Putamen (tissue), 1 donor: ENCODE results near the gene IGF1R.

Experiments
- DNase-seq: peaks from one replicate; pipeline ENCODE4 v3.0.0-alpha.2; 2016; ENCODE audit warnings: low spot score

IGF1R gene

DNA sequence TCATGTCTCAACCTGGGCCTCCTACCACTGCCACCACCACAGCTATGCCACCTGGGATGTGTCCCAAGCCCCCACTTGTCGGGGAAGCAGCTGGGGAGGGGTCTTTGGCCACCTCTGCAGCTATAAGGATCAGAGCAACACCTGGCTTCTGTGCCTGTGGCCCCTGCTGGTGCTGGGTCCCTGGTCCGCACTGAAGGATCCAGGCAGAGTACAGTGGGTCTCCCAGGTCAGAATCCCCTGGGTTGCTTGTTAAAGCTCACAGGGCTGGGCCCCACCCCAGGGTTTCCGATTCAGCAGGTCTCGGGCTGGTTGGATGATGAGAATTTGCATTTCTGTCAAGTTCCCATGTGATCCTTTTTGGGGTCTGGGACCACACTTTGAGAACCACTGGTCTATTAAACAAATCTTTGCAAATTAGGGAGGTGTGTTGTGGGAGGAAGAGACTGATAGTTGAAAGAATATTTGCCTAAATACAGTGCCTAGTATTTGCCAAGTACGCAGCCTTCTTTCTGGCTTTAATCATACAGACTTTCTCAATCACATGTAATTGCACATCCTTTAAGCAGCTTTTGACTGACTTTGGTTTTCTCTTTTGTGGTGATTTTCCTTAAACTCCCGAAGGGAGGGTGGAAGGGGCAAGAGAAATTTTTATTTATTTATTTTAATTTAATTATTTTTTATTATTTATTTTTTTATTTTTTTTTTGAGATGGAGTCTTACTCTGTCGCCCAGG is 127.3 kb downstream of the IGF1R start:
- no peak for DNase-seq

DNA sequence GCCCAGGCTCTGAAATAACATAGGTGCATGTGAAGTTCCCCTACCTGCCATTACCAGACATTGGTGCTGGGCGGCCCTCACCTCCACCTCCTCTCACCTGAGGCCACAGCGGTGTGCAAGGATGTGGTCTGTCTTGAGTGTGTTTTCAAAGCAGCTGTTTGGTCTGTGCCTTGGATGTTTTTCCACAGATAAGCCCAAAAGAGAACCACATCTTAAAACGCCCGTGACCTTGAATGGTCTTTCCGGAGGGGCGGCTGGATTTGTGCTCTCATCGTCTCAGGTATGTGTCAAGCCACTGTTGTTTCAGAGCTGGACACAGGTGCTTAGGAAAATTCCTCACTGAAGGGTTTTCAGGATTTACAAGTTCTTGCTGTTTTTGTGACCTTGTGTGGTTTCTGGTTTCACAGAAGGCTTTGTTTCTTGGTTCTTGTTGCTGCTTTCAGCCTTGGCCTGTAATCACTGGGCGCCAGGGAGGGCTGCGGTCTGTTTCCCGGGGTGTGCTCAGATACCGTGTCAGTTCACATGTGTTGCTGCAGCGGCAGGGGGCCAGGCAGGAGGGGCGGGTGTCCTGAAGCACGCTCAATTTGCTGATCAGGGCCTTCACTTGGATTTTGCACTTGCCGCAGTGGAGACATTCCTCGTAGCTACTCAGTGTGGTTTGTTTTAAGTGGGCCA is 128.4 kb downstream of the IGF1R start:
- DNase-seq = no peak

DNA sequence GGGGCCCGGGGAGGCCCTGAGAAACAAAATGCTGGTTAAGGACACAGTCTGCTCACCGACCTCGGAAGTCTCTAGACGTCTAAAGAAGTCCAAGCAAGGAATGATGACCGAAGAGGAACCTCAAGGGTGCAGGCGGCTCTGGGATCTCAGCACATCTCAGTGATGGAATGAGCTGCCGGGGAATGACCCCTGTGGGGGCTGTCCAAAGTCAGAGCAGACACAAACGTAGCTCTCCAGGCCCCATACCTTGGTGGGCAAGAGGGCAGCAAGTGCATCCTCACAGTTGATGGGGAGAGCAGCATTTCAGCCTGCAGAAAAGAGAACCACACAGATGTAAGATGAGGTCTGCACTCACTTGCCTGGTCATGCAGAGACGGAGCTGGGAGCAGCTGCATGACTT is 129.1 kb downstream of the IGF1R start:
- no peak for DNase-seq

DNA sequence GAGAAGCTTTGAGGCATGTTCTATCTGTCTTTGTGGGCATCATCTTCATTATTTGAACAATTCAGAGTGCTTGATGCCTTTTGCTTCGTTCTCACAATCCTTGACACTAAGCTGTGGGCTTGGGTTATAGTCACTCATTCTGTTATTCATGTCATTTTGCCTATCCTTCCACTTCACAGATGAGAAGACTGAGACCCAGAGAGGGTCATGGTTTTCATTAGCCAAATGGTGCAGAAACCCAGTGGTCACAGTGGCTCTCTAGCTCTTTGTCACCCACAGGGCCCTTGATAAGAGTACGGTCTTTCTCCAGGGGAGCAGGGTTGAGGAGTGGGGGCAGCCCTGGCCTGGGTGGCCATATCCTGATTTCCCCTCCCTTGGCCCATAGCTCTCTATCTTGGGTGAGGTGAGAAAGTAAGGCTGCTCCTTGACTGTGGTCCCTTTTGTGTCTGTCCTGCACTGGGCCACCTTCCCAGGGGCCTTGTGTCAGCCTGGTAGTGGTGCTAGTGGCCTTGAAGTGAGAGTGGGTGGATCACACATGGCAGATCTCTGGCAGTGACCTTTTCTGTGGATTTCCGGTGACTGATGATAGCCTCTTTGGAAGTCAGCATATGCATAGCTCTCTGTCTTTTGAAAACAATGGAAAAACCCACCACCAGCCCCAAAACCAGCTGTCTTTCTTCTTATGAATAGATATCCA is 130.1 kb downstream of the IGF1R start:
- no peak for DNase-seq

DNA sequence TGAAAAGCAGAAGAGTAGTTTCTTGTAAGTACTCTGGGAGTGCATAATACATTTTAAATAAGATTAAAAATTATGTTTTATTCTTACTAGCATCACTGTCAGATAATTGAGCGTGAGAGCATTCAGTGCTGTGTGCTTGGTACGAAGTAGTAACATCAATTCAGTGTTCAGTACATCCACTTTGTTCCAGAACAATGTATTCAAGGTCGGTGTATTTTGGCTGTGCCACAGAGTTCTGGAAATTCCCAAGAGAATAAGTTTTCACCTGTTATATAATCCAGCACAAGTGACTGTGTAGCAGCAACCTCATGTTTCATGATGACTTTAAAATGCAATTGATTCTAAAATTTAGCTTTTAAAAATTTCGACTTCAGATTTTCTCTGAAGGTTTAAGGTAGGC is 130.6 kb downstream of the IGF1R start:
- DNase-seq = no peak

DNA sequence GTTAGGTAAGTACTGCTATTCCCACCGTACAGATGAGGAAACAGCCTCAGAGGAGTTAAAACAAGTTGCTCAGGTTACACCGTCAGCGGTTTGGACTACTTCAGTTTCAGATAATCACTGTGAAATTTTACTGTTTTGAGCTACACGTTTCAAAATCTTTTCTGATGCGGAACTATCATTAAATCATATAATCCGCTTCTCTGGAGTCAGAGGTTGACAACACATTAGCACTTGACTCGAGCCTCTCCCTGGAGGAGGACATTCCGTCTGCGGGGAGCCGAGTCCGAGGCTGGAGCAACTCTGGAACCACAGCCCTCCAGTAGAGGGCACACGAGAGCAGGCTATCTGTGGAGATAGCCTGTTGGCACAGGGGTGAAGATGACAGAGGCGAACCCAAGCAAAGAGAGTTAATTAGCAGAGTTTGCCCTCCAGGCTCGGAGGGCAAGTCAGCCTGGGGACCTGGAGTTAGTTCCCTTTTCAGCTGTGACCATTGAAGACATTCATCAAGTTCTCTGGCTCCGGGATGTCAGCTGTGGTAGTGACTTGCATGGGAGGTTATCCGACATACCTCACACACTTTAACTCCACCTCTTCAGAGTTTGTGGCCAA is 131.2 kb downstream of the IGF1R start:
- peak; percentile 71 for DNase-seq

DNA sequence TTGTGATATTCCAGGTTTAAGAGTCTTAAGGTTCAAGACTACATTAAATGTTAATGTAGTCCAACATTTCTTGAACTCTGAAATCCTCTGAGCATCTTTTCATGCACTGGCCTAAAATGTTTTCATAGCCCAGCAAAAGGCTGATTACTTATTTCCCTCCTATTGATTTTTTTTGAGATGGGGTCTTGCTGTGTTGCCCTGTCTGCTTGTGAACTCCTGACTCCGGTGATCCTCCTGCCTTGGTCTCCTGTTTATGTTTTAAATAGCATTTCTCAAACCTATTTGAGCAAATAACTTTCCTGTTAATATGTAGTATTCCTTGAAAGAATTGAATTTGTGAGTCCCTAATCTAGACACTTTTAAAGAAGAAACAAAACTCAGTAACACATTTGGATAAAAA is 133.5 kb downstream of the IGF1R start:
- DNase-seq = no peak

DNA sequence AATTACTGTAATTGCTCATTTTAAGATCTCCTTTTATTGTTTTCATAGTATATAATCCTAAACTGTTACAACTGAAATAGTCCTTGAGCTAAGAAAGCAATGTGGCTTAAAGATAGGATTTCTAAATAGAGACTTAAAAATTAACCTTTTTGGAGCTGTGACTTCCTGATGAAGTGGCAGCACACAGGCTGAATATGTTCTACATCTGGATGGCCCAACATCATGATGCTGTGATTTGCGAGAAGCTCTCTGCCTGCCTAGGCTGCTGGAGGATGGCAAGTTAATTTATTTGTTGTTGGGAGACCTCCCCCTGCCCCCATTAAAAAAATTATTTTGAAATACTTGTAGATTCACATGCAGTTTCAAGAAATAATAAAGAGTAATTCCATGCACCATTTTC is 134.5 kb downstream of the IGF1R start:
- DNase-seq = no peak

DNA sequence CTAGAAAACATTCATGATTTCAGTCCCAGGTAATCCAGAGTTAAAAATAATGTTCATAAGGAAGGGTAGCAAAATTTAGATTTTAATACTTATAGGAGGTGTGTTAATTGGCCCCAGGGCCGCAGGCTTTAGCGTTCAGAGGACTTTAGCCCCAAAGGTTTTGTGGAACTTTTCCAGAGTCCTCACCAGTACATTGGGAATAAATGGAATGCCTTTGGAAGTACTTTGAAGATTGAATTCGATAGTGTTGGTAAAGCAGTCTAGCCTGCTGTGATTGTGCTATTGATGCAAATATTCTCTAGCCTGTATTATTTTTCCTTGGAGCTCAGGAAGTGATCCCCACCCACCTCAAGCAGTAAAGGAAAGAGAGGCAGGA is 137.1 kb downstream of the IGF1R start:
- no peak for DNase-seq

DNA sequence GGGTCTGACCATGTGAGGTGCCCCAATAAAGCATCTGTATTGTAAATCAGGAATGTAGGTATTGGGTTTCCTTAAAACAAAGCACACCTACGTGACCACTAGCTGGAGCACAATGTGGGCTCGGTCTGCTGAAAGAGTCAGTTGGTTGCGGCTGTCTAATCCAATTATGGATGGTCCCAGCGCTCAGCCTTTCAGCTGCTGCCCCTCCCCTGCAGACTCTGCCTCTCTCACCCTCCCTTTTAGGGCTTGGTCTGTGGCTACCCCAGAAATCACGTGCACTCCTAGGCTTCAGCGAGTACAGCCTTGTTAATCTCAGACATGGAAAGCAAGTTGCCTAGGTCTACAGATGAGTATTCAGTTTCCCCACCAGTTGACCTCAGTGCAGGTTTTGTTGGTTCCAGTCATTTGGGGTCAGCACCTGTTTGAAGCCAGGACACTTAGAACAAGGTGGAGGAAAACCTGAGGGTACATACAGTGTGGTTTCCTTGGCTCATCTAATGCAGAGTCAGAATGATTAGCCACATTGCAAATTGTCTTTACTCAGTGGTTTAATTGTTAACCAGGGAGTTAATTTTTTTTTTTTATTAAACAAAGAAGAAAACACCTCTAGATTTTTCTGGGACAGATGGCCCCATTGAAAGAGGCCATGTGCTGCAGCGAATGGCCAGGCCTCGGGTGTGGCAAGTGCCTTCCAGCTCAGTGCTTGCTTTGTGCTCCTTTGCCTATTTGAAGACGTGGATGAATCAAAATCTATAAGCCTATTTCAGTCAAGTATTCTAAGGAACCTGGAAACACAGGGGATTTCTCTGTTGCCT is 137.7 kb downstream of the IGF1R start:
- DNase-seq = no peak

DNA sequence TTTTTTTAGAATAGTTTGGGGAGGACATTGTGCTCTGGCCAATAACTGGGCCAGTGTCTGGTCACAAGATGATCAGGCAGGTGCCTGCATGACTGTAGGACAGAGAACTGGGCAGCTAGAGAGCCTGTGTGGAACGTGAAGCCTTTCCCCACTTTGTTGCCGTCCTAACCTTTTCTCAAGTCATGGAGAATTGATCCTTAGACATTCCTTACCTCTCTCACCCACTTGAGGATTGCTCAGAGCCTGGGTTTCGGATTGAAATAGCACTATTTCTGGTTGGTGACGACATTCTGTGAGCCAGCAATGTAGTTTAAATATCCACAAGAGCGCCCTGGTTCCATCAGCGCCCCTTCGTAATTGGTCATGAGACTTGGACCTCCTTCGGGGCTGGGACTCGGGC is 138.4 kb downstream of the IGF1R start:
- DNase-seq = no peak

DNA sequence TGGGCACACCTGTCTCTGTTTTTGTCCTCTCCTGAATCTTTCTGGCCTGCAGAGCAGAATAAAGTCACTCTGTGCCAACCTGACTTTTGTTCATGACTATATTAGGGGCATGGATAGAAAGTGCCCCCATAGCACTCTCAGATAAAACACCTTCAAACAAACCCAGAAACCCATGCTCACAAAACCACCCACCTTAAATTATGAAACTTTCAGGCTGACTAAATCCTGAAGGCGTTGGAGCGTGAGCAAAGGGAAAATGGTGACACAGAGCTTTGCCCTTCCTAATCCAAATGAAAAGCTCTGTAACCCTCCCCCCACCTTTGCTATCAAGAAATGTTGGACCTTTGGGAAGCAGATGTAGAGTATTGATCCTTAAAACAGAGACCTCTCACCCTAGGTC is 138.9 kb downstream of the IGF1R start:
- DNase-seq = no peak

DNA sequence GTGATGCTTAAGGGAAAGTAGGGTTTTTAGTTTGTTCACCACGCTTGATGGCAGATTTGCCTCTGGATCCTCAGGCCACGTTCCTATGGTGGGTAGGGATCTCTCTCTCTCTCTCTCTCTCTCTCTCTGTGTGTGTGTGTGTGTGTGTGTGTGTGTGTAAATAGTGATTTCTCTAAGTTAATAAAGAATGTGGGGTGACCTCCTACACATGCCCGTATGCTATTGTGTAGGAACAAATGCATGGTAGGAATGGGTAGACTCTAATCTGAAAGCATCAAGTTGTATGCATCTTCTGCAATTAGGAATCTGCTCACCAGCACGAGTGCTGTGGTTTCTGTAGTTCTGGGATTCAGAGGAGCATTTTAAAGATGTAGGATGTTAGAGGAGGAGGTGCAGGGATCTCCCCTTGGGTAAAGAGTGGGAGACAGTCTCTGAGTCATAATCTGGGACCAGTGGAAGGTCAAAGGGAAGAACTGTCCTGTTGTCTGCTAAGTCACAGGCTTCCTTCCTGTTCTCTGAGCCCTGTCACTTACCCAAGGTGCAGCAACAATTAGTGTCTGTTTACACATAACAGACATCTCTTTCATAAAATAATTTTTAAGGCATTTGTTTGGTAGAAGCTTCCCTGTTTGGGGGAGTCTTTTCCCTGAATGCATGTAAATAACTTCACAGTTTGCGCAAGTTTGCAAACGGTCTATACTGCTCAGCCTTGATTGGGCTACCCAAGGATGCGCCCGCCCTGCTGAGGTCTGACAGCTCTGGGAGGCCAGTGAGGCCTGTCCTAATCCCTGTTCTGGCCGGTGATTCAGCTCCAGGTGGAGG is 139.8 kb downstream of the IGF1R start:
- DNase-seq = no peak

DNA sequence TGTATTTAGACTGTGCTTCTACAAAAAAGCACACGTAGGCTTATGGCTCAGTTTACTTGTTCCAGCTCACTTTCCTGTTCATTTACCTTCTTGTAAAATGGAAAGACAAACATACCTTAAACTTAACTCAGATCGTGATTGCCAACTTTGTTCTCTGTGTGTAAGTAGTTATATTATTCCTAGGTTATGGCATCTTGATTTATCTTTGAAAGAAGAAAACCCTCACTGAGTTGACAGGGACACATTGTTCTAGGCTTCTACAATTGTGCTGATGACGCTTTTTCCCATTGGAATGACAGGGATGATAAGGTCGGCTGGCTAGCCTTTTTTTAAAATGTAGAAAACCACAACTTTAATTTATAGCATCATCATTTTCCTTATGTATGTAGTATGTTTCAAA is 140.7 kb downstream of the IGF1R start:
- no peak for DNase-seq

DNA sequence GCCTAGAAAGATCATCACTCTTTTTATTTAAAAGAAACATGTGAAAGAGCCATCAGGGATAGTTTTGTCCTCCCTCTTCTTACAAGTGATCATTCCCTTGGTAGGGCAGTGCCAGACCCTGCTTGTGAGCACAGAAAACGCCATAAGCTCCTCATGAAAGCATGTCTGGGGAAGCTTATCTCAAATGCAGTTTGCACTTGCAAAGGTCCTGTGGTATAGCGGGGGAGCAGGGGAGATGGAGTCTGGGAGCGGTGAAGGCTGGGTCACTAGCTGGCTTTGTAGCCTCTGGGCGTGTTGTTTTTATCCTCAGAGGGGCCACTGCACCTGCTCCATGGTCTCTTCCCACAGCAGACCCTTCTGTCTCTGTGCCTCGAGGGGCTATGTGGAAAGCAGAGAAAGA is 141.9 kb downstream of the IGF1R start:
- no peak for DNase-seq

DNA sequence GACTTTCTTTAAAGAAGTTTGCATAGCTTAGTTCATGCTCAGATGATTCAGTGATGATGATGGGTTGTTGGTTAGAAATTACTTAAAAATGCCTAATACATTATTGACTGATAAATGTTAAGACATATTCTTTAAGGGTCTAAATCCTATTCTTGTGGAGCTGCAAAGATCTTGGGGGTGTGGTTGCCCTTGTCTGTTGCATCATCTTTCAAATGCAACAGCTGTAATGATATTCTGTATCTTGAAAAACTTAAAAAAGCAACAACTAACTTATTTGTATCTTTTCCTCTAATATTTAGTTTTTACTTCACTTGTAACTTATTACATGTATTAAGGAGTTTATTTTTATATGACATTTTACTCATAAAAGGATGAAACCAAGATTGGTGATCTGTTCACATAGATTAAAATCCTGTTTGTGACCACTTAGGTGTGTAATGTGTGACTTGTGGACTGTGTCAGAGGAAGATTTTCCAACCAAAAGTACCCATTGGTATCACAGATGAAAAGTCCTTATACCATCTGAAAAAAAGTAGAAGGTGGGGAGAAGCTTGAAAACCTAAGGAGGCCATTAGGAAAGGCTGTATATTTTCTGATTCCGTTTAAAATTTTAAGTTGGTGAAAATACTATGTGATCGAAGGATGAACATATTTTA is 142.8 kb downstream of the IGF1R start:
- DNase-seq = no peak

DNA sequence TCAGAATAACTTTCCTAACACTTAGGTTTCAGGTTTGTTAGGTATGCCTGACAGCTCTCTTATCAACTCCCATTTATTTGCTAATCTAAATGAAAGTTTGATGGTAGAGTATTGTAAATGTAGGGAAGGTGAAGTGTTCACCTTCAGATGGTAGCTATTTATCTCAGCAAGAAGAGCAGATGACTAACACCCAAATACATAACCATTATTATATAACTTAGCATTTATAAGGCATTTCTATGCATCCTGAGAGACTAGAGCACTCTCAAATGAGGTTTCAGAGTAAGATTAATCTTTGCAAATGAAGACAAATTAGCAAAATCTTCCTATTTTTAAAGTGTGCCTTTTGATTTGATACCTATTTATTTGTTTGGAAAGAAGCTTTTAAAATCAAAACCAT is 143.8 kb downstream of the IGF1R start:
- no peak for DNase-seq

DNA sequence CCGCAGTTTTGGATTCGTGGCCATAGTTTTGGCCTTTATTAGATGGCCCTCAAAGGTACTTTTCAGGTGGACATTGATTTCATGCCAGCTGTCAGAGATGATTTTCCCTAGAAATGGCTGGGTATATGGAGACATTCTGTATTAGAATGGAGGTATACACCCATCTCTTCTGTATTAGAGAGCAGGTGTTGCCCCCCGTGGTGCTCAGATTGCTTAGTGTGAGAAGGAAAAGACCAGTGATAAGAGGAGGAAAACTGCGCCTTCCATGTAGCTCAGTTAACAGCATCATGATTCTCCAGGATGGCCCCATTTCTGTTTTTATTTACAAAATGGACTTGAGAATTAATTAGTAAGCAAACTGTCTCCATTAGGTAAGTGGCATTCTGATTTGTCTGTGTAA is 145.9 kb downstream of the IGF1R start:
- DNase-seq = no peak

DNA sequence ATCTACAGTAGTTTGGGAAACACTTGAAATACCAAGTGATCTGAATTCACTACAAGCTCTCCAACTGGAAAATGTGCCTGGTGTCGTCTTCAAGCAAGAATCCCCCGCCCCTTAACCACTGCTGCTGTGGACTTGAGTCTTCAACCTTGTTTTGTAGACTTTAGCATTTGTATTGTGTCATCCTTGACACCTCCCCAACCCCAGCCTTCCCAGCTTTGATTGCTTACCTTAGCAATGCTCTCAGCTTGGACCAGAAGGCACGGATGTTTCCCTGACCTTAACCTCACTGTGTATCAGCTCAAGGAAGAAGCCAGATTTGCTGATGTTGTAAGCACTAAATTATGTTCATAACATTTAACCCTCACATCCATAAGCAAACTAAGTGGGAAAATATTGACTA is 146.4 kb downstream of the IGF1R start:
- no peak for DNase-seq

DNA sequence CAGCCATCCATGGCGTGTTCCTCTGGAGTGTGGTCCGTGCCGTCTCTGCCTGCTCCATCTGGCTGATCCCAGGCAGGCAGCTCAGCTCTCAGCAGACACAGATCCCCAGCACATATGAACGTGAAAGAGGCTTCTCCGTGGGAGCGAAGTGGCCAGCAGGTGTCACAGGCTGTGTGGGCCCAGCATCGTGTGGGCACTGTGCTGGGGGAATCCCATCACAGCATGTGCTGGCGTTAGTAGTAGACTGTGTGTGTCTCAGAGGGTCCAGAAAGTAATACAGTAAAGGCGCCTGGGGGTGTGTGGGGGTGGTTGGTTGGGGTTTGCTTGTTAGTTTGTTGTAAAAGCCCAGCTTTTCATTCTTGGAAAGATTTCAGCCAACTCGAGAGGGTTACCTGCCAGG is 147.6 kb downstream of the IGF1R start:
- no peak for DNase-seq
